Hepatic stellate cell (primary cell): ENCODE data around the gene DCTN1.
A peak's percentile ranks its signal among the peaks of the same experiment; 100 is the strongest.

Experiments
- DNase-seq: peaks from one replicate; pipeline ENCODE4 v3.0.0; 2011; ENCODE audit warnings: low spot score

The DCTN1 gene

GRCh38 chr2:74413001-74413698 is 33.0 kb upstream of the DCTN1 start:
- no peak for DNase-seq

GRCh38 chr2:74407682-74408081 is 27.6 kb upstream of the DCTN1 start:
- no peak for DNase-seq

GRCh38 chr2:74406035-74406434 is 25.9 kb upstream of the DCTN1 start:
- DNase-seq = no peak

- no peak for DNase-seq
Measured at GRCh38 chr2:74401891-74402290, 21.8 kb upstream of the DCTN1 start.

GRCh38 chr2:74399785-74400184 is 19.7 kb upstream of the DCTN1 start:
- no peak for DNase-seq

GRCh38 chr2:74396149-74396548 is 16.0 kb upstream of the DCTN1 start:
- DNase-seq = no peak

- DNase-seq = no peak
Measured at GRCh38 chr2:74393525-74393924, 13.4 kb upstream of the DCTN1 start.

- DNase-seq = no peak
Measured at GRCh38 chr2:74392449-74392743, 12.3 kb upstream of the DCTN1 start.

- DNase-seq = peak; percentile 87
Measured at GRCh38 chr2:74391580-74392448, 11.7 kb upstream of the DCTN1 start.

- no peak for DNase-seq
Measured at GRCh38 chr2:74391209-74391579, 11.1 kb upstream of the DCTN1 start.

- DNase-seq = no peak
Measured at GRCh38 chr2:74390606-74391005, 10.5 kb upstream of the DCTN1 start.

GRCh38 chr2:74387346-74387745 is 7.2 kb upstream of the DCTN1 start:
- peak; percentile 46 for DNase-seq

GRCh38 chr2:74385396-74385795 is 5.3 kb upstream of the DCTN1 start:
- no peak for DNase-seq

GRCh38 chr2:74384051-74384450 is 3.9 kb upstream of the DCTN1 start:
- no peak for DNase-seq

- peak; percentile 64 for DNase-seq
Measured at GRCh38 chr2:74383254-74383653, 3.1 kb upstream of the DCTN1 start.

GRCh38 chr2:74381751-74382150 is 1.6 kb upstream of the DCTN1 start:
- DNase-seq = no peak

GRCh38 chr2:74378007-74378406 is 2.1 kb downstream of the DCTN1 start:
- no peak for DNase-seq

- DNase-seq = no peak
Measured at GRCh38 chr2:74375838-74376237, 4.3 kb downstream of the DCTN1 start.

GRCh38 chr2:74374509-74375205 is 5.5 kb downstream of the DCTN1 start:
- DNase-seq = peak; percentile 98

GRCh38 chr2:74373985-74374384 is 6.1 kb downstream of the DCTN1 start:
- no peak for DNase-seq

- peak; percentile 74 for DNase-seq
Measured at GRCh38 chr2:74373221-74373676, 6.9 kb downstream of the DCTN1 start.

- no peak for DNase-seq
Measured at GRCh38 chr2:74372674-74373073, 7.4 kb downstream of the DCTN1 start.

GRCh38 chr2:74371421-74371820 is 8.7 kb downstream of the DCTN1 start:
- DNase-seq = no peak
